ENCODE results near the gene SPACA4. TPM values are rescaled to one million over a fixed set of nuclear protein-coding genes. Genes with fewer than 3 reads are reported as not detected.
"Not testable (repeated sequence)": the region's sequence is repeated elsewhere in the genome, so short reads cannot be mapped to it uniquely, and the experiment has no call there.

SPACA4 gene
- total and polyA plus RNA-seq, 9 of the 15 experiments (the other 6 are each of a cell fraction or from before 2014, with no cell fraction given), result not detected

DNA sequence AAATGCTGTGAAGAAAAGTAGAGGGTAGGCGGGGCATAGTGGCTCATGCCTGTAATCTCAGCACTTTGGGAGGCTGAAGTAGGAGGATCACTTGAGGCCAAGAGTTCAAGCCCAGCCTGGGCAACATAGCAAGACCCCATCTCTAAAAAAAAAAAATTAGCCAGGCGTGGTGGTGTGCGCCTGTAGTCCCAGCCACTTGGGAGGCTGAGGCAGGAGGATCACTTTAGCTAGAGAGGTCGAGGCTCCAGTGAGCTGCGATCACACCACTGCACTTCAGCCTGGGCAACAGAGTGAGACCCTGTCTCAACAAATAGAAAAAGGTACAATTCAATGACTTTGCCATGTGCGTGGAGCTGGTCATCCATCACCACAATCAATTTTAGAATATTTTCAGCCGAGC, 28.6 kb upstream of the SPACA4 start:
- DNase-seq (ENCODE audit: extremely low read depth in 1 of 4, low spot score in 3 of 4); H3K27ac ChIP-seq (ENCODE audit: extremely low read depth, low read depth, low read length); H4K20me1 ChIP-seq (replicated peaks; ENCODE audit: control insufficient read depth, insufficient read depth, low read length); H3K36me3 ChIP-seq (ENCODE audit: control insufficient read depth, insufficient read depth, low read length); H3K4me2 ChIP-seq (ENCODE audit: insufficient read depth, low read length); H3K9me1 ChIP-seq (ENCODE audit: control insufficient read depth, insufficient read depth, low read length); H3K9ac ChIP-seq (ENCODE audit: insufficient read depth in 1 of 2, low read depth in 2 of 2, low read length in 2 of 2); H3K4me3 ChIP-seq; H3K4me1 ChIP-seq (replicated peaks in 1 of 2; ENCODE audit: control insufficient read depth in 2 of 2, insufficient read depth in 2 of 2, low read length in 2 of 2); H2AFZ ChIP-seq (ENCODE audit: low read depth, low read length); CTCF ChIA-PET (ENCODE audit: low intra/inter-chr PET ratio); H3K27me3 ChIP-seq (ENCODE audit: control insufficient read depth in 2 of 2, insufficient read depth in 2 of 2, low read length in 2 of 2); H3K9me3 ChIP-seq (replicated peaks; ENCODE audit: control insufficient read depth, insufficient read depth, low read depth, low read length); intact Hi-C loops (cut with micrococcal nuclease); ATAC-seq; BruUV-seq (replicated peaks); FAIRE-seq; H3K79me2 ChIP-seq (ENCODE audit: control insufficient read depth, insufficient read depth, low read length): not testable (repeated sequence)
- POLR2A ChIA-PET, result interaction anchor here (0.7 kb wide), 1 partner anchor 11 kb away, joined by 3 read pairs; no protein-coding TSS in a partner anchor
- WGBS (ENCODE audit: insufficient coverage, low coverage, missing lambda C conversion rate), result 43% methylated on average over 7 of the region's 7 CpGs
- in situ Hi-C loops (cut with MboI), result loop anchor here (25.0 kb wide), 1 partner anchor 1534 kb away; no protein-coding TSS in a partner anchor
- TF ChIP-seq RBM25 (IDR thresholded peaks at IDR 0.05; ENCODE audit: low read depth, low read length, severe bottlenecking), result peak; percentile 30
- peak; percentile 40; the same call in 1 of the 2 replicates for TF ChIP-seq BCOR (IDR thresholded peaks at IDR 0.05)
- TF ChIP-seq KDM1A (IDR thresholded peaks at IDR 0.05), result peak; percentile 13 to 57; a peak in 2 of 4 replicates
- TF ChIP-seq ZNF121 (CRISPR knock-in tag; conservative IDR thresholded peaks at IDR 0.05), result peak; percentile 99
- TF ChIP-seq ADNP (tag; IDR thresholded peaks at IDR 0.05), result 0 out of 2 replicates have a peak, but pooled peaks have one; percentile 20

- no peaks in the 10 kb centered on the region for H3K27me3 ChIP-seq (ENCODE audit: control insufficient read depth in 2 of 2, insufficient read depth in 2 of 2, low read length in 2 of 2)
- DNase-seq (ENCODE audit: extremely low read depth in 1 of 4, low spot score in 3 of 4), result no peak
- no peak overlapping the region for H3K4me3 ChIP-seq
- in situ Hi-C loops (cut with MboI) (loop anchor here (25.0 kb wide), 1 partner anchor 1533 kb away; no protein-coding TSS in a partner anchor), intact Hi-C loops (cut with micrococcal nuclease) (no loop called here)
- ChIA-PET POLR2A (no interaction called here), CTCF (ENCODE audit: low intra/inter-chr PET ratio) (no interaction called here)
- 18% methylated on average over 3 of the region's 3 CpGs for WGBS (ENCODE audit: insufficient coverage, low coverage, missing lambda C conversion rate)
- H2AFZ ChIP-seq (ENCODE audit: low read depth, low read length), result no peak overlapping the region
- H3K27ac ChIP-seq (ENCODE audit: extremely low read depth, low read depth, low read length), result no peak overlapping the region
- peaks cover 7 to 8% of the 10 kb centered on the region in 2 experiments; a peak in 3 of 5 replicates for H3K4me1 ChIP-seq (replicated peaks in 1 of 2; ENCODE audit: control insufficient read depth in 2 of 2, insufficient read depth in 2 of 2, low read length in 2 of 2)
- FAIRE-seq, result no peak
- no peaks in the 10 kb centered on the region for H3K79me2 ChIP-seq (ENCODE audit: control insufficient read depth, insufficient read depth, low read length)
- ATAC-seq, result no peak
- no peaks in the 10 kb centered on the region for H3K9me1 ChIP-seq (ENCODE audit: control insufficient read depth, insufficient read depth, low read length)
- no peaks in the 10 kb centered on the region for H4K20me1 ChIP-seq (replicated peaks; ENCODE audit: control insufficient read depth, insufficient read depth, low read length)
- H3K4me2 ChIP-seq (ENCODE audit: insufficient read depth, low read length), result no peak overlapping the region
- H3K9ac ChIP-seq (ENCODE audit: insufficient read depth in 1 of 2, low read depth in 2 of 2, low read length in 2 of 2), result no peak overlapping the region
- H3K36me3 ChIP-seq (ENCODE audit: control insufficient read depth, insufficient read depth, low read length), result no peaks in the 10 kb centered on the region
- no peaks in the 10 kb centered on the region for H3K9me3 ChIP-seq (replicated peaks; ENCODE audit: control insufficient read depth, insufficient read depth, low read depth, low read length)
- no TSS peak for BruUV-seq (replicated peaks)
- TF ChIP-seq ZNF668 (CRISPR knock-in tag; IDR thresholded peaks at IDR 0.05), result no peak
- TF ChIP-seq HNRNPLL (IDR thresholded peaks at IDR 0.05; ENCODE audit: low read depth, low read length, poor library complexity, severe bottlenecking), result no peak
- TF ChIP-seq, protein P1, sequence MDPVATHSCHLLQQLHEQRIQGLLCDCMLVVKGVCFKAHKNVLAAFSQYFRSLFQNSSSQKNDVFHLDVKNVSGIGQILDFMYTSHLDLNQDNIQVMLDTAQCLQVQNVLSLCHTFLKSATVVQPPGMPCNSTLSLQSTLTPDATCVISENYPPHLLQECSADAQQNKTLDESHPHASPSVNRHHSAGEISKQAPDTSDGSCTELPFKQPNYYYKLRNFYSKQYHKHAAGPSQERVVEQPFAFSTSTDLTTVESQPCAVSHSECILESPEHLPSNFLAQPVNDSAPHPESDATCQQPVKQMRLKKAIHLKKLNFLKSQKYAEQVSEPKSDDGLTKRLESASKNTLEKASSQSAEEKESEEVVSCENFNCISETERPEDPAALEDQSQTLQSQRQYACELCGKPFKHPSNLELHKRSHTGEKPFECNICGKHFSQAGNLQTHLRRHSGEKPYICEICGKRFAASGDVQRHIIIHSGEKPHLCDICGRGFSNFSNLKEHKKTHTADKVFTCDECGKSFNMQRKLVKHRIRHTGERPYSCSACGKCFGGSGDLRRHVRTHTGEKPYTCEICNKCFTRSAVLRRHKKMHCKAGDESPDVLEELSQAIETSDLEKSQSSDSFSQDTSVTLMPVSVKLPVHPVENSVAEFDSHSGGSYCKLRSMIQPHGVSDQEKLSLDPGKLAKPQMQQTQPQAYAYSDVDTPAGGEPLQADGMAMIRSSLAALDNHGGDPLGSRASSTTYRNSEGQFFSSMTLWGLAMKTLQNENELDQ (CRISPR knock-in tag; IDR thresholded peaks at IDR 0.05; ENCODE audit: borderline replicate concordance), result no peak
- no peak for TF ChIP-seq ETV1 (tag; conservative IDR thresholded peaks at IDR 0.05; ENCODE audit: low read depth)
- no peak for TF ChIP-seq ZNF3 (CRISPR knock-in tag; IDR thresholded peaks at IDR 0.05)
- no peak for TF ChIP-seq NR1H2 (CRISPR knock-in tag; IDR thresholded peaks at IDR 0.05)
- TF ChIP-seq E2F5 (CRISPR knock-in tag; IDR thresholded peaks at IDR 0.05), result no peak
- TF ChIP-seq ZNF174 (CRISPR knock-in tag; IDR thresholded peaks at IDR 0.05), result no peak
- no peak for TF ChIP-seq KAT7 (CRISPR knock-in tag; IDR thresholded peaks at IDR 0.05; ENCODE audit: borderline replicate concordance)
- TF ChIP-seq GTF2E2 (tag; IDR thresholded peaks at IDR 0.05), result no peak
Measured at GRCh38 chr19:48578891-48579290, 27.7 kb upstream of the SPACA4 start.
